MCF 10A (cell line): Measurements from ENCODE around the gene KCNK10. TPM values are rescaled to one million over a fixed set of nuclear protein-coding genes. Genes with fewer than 3 reads are reported as not detected.

Source experiments
- BruUV-seq: library from RNA; stranded (reverse); fragments of 400-500 nt; replicated peaks from 2 replicates; lab custom pipeline; 2021; lab: Mats Ljungman, UMichigan
- CTCF ChIA-PET: fragments of 300-600 bp; sonication (Branson Sonifier 250); formaldehyde crosslinking; extraction: SDS; loops from one replicate; lab custom pipeline; 2021; ENCODE audit warnings: antibody characterized with exemption, inconsistent platforms; lab: Yijun Ruan, JAX
- POLR2A ChIA-PET: fragments of 300-600, 350-650 bp; sonication (Branson Sonifier 250); formaldehyde crosslinking; extraction: SDS; loops from one replicate; lab custom pipeline; 2020; ENCODE audit warnings: antibody characterized with exemption, inconsistent platforms; lab: Yijun Ruan, JAX
- DNase-seq: peaks from one replicate; pipeline ENCODE4 v3.0.0-alpha.2; 2018; ENCODE audit not compliant: unreplicated experiment
- H3K27ac Mint-ChIP-seq: one replicate; pipeline ENCODE4 v1.8.0; 2022; ENCODE audit warnings: mild to moderate bottlenecking, low read depth, mixed read lengths; ENCODE audit not compliant: unreplicated experiment
- H3K27me3 Mint-ChIP-seq: one replicate; pipeline ENCODE4 v1.8.0; 2022; ENCODE audit warnings: mixed read lengths; ENCODE audit not compliant: insufficient read depth, unreplicated experiment
- H3K36me3 Mint-ChIP-seq: one replicate; pipeline ENCODE4 v1.8.0; 2022; ENCODE audit warnings: mild to moderate bottlenecking, moderate library complexity, mixed read lengths; ENCODE audit not compliant: insufficient read depth, unreplicated experiment
- H3K4me1 Mint-ChIP-seq: one replicate; pipeline ENCODE4 v1.8.0; 2022; ENCODE audit warnings: mixed read lengths; ENCODE audit not compliant: insufficient read depth, unreplicated experiment
- H3K4me3 Mint-ChIP-seq: one replicate; pipeline ENCODE4 v1.8.0; 2022; ENCODE audit warnings: mild to moderate bottlenecking, moderate library complexity, mixed read lengths; ENCODE audit not compliant: unreplicated experiment
- H3K9me3 Mint-ChIP-seq: one replicate; pipeline ENCODE4 v1.8.0; 2022; ENCODE audit warnings: mixed read lengths; ENCODE audit not compliant: unreplicated experiment
- CTCF ChIP-seq: fragments of 200-600 bp; IDR thresholded peaks from one replicate; pipeline ENCODE4 v1.8.0; 2022; ENCODE audit warnings: antibody characterized with exemption, mild to moderate bottlenecking; ENCODE audit not compliant: unreplicated experiment
- intact Hi-C: fragments of 100-400 bp; cut with micrococcal nuclease; formaldehyde crosslinking; loops from 2 replicates; pipeline ENCODE4 v1.14.1; 2022
- total RNA-seq: library from RNA; stranded (reverse); gene quantifications from 2 replicates; pipeline ENCODE4 v1.2.3, GENCODE V29; 2022

KCNK10 gene
- total RNA-seq, 1 experiment from 2014 or later: not detected

- Mint-ChIP-seq H3K36me3 (no peaks in the 10 kb centered on the region), H3K4me1 (no peaks in the 10 kb centered on the region), H3K27ac (no peak overlapping the region), H3K27me3 (peaks cover 22% of the 10 kb centered on the region), H3K9me3 (no peaks in the 10 kb centered on the region), H3K4me3 (no peak overlapping the region)
- no TSS peak for BruUV-seq
- no peak for TF ChIP-seq CTCF
- ChIA-PET POLR2A (interaction anchor here (0.6 to 1.0 kb wide), 4 partner anchors 9 to 303 kb away, joined by 3 to 6 read pairs (median 3); no protein-coding TSS in a partner anchor), CTCF (interaction anchor here (0.5 to 1.0 kb wide), 5 partner anchors 29 to 1049 kb away, joined by 3 to 5 read pairs (median 3); no protein-coding TSS in a partner anchor)
- intact Hi-C loops: no loop called here
- DNase-seq: no peak
Measured at GRCh38 chr14:88249266-88249665, 73.8 kb downstream of the KCNK10 start.

- TF ChIP-seq CTCF: no peak
- DNase-seq: no peak
- no TSS peak for BruUV-seq
- no peak overlapping the region for H3K4me3 Mint-ChIP-seq
- H3K36me3 Mint-ChIP-seq: no peaks in the 10 kb centered on the region
- intact Hi-C loops: no loop called here
- ChIA-PET CTCF (interaction anchor here (0.7 to 1.0 kb wide), 4 partner anchors 43 to 215 kb away, joined by 3 to 5 read pairs (median 4); no protein-coding TSS in a partner anchor), POLR2A (interaction anchor here (0.6 to 1.0 kb wide), 4 partner anchors 8 to 304 kb away, joined by 3 to 6 read pairs (median 3); no protein-coding TSS in a partner anchor)
- no peak overlapping the region for H3K27ac Mint-ChIP-seq
- H3K27me3 Mint-ChIP-seq: peaks cover 23% of the 10 kb centered on the region
- no peaks in the 10 kb centered on the region for H3K9me3 Mint-ChIP-seq
- no peaks in the 10 kb centered on the region for H3K4me1 Mint-ChIP-seq
Measured at GRCh38 chr14:88248606-88249005, 74.5 kb downstream of the KCNK10 start.

- Mint-ChIP-seq H3K4me3 (no peak overlapping the region), H3K36me3 (no peaks in the 10 kb centered on the region), H3K9me3 (no peaks in the 10 kb centered on the region), H3K4me1 (no peaks in the 10 kb centered on the region), H3K27ac (no peak overlapping the region), H3K27me3 (peaks cover 24% of the 10 kb centered on the region)
- ChIA-PET POLR2A (no interaction called here), CTCF (interaction anchor here (1.0 kb wide), 1 partner anchor 10 kb away, joined by 3 read pairs; no protein-coding TSS in a partner anchor)
- no peak for DNase-seq
- TF ChIP-seq CTCF: no peak
- intact Hi-C loops: no loop called here
- no TSS peak for BruUV-seq
Measured at GRCh38 chr14:88247228-88247627, 75.8 kb downstream of the KCNK10 start.

- BruUV-seq: no TSS peak
- peaks cover 43% of the 10 kb centered on the region for H3K27me3 Mint-ChIP-seq
- H3K27ac Mint-ChIP-seq: no peak overlapping the region
- no peaks in the 10 kb centered on the region for H3K36me3 Mint-ChIP-seq
- no peaks in the 10 kb centered on the region for H3K4me1 Mint-ChIP-seq
- H3K4me3 Mint-ChIP-seq: no peak overlapping the region
- intact Hi-C loops: no loop called here
- TF ChIP-seq CTCF: no peak
- no peak for DNase-seq
- no peaks in the 10 kb centered on the region for H3K9me3 Mint-ChIP-seq
- ChIA-PET POLR2A (no interaction called here), CTCF (interaction anchor here (0.8 kb wide), 1 partner anchor 56 kb away, joined by 3 read pairs; no protein-coding TSS in a partner anchor)
Measured at GRCh38 chr14:88245321-88245720, 77.7 kb downstream of the KCNK10 start.
